Panc1 (cell line): ENCODE data around the gene CACNA2D4. TPM values are rescaled to one million over a fixed set of nuclear protein-coding genes. Genes with fewer than 3 reads are reported as not detected.

Experiments
- ATAC-seq: fragments of 200-7000 bp; cut with Tn5 transposase; 2 replicates; pipeline ENCODE4 v1.9.1; 2020; ENCODE audit warnings: mild to moderate bottlenecking, moderate library complexity
- BruUV-seq: library from RNA; stranded (reverse); fragments of 400-500 nt; replicated peaks from 2 replicates; lab custom pipeline; 2021; lab: Mats Ljungman, UMichigan
- CTCF ChIA-PET: fragments of 300-600 bp; sonication (Branson Sonifier 250); formaldehyde crosslinking; loops from one replicate; lab custom pipeline; 2022; ENCODE audit warnings: antibody characterized with exemption; lab: Charles Lee
- POLR2A ChIA-PET: fragments of 300-600 bp; sonication (Branson Sonifier 250); formaldehyde crosslinking; loops from one replicate; lab custom pipeline; 2022; ENCODE audit warnings: antibody characterized with exemption; lab: Charles Lee
- DNase-seq: peaks from one replicate; pipeline ENCODE4 v3.0.0-alpha.2; 2010; ENCODE audit warnings: low read depth, low spot score
- H3K27ac ChIP-seq: 2 replicates; pipeline ENCODE4 v1.5.1; 2011; ENCODE audit warnings: mild to moderate bottlenecking, low read length, inconsistent platforms
- H3K27me3 ChIP-seq: fragments of 200-500 bp; sonication (Bioruptor generic); 2 replicates; pipeline ENCODE4 v1.6.0; 2014; ENCODE audit warnings: low read length, inconsistent platforms; ENCODE audit not compliant: control insufficient read depth, insufficient read depth
- H3K36me3 ChIP-seq: fragments of 200-500 bp; sonication (Bioruptor generic); 2 replicates; pipeline ENCODE4 v1.5.1; 2014; ENCODE audit warnings: inconsistent platforms, mild to moderate bottlenecking, low read length, moderate library complexity; ENCODE audit not compliant: control insufficient read depth, insufficient read depth
- H3K4me1 ChIP-seq: 2 replicates; pipeline ENCODE4 v1.5.1; 2011; ENCODE audit warnings: inconsistent platforms, mild to moderate bottlenecking, low read length, moderate library complexity; ENCODE audit not compliant: control insufficient read depth, insufficient read depth
- H3K4me3 ChIP-seq, 2 experiments: 2 replicates each; pipeline ENCODE4 v1.5.1; 2011 to 2012; ENCODE audit warnings: low read depth in 2 of 2, low read length in 2 of 2, mild to moderate bottlenecking in 2 of 2, inconsistent platforms in 1 of 2, moderate library complexity in 1 of 2
- H3K9me3 ChIP-seq: fragments of 200-500 bp; sonication (Bioruptor generic); 2 replicates; pipeline ENCODE4 v1.5.1; 2014; ENCODE audit warnings: low read depth, mild to moderate bottlenecking, inconsistent platforms, low read length, moderate library complexity; ENCODE audit not compliant: control insufficient read depth, insufficient read depth
- POLR2AphosphoS5 ChIP-seq: IDR thresholded peaks from 2 replicates; pipeline ENCODE4 v1.6.1; 2012; ENCODE audit warnings: mild to moderate bottlenecking, low read depth, low read length, moderate library complexity
- SIN3A ChIP-seq: IDR thresholded peaks from 2 replicates; pipeline ENCODE4 v1.6.1; 2012; ENCODE audit warnings: low read depth, mild to moderate bottlenecking, low read length, moderate library complexity, borderline replicate concordance; ENCODE audit not compliant: insufficient read depth
- TCF7L2 ChIP-seq: IDR thresholded peaks from 2 replicates; pipeline ENCODE4 v1.6.1; 2011; ENCODE audit warnings: mild to moderate bottlenecking, low read depth, low read length, inconsistent platforms
- in situ Hi-C: cut with HindIII; loops from 2 replicates; pipeline ENCODE4 v1.10.0; 2016; ENCODE audit warnings: low sequenced_read_pairs, low pct_unique_long_range_greater_than_20kb
- intact Hi-C: fragments of 100-400 bp; cut with micrococcal nuclease; formaldehyde crosslinking; loops from one replicate; pipeline ENCODE4 v1.10.0; 2022; ENCODE audit not compliant: unreplicated experiment
- total RNA-seq: library from RNA; stranded (reverse); gene quantifications from one replicate; pipeline ENCODE4 v1.2.1, GENCODE V29; 2021; ENCODE audit not compliant: unreplicated experiment
- TF ChIP-seq, protein P1 (sequence below), 2 experiments: IDR thresholded peaks; 2 replicates each; pipeline ENCODE4 v1.6.1; 2011 to 2012; ENCODE audit warnings: low read depth in 2 of 2, control low read depth in 1 of 2, low read length in 1 of 2, mild to moderate bottlenecking in 1 of 2, moderate library complexity in 1 of 2; ENCODE audit not compliant: insufficient read depth in 1 of 2
- TF ChIP-seq, protein P2 (sequence below): fragments of 450-650 bp; IDR thresholded peaks from 2 replicates; pipeline ENCODE4 v1.5.1; 2017; ENCODE audit warnings: mild to moderate bottlenecking

The CACNA2D4 gene
- total RNA-seq, 1 experiment from 2014 or later: 0.15 TPM

DNA sequence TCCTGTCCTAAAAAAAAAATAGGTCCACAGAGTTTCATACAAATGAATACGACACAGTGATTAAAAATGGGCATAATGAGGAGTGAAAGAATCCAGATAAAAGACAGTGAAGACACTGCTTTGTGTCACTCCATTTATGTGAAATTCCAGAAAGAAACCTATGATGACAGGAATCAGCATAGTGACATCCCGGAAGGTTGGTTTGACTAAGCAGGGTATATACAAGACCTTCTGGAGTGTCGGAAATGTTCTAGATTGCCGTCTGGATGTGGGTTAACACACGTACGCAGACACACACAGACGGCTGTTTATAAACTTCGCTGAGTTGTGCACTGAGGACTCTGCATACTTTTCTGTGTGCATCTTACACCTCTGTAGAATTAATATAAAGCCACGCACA lies 13.2 kb upstream of the CACNA2D4 start:
- TF ChIP-seq TCF7L2 (no peak), SIN3A (no peak), POLR2AphosphoS5 (no peak)
- TF ChIP-seq, protein P1, sequence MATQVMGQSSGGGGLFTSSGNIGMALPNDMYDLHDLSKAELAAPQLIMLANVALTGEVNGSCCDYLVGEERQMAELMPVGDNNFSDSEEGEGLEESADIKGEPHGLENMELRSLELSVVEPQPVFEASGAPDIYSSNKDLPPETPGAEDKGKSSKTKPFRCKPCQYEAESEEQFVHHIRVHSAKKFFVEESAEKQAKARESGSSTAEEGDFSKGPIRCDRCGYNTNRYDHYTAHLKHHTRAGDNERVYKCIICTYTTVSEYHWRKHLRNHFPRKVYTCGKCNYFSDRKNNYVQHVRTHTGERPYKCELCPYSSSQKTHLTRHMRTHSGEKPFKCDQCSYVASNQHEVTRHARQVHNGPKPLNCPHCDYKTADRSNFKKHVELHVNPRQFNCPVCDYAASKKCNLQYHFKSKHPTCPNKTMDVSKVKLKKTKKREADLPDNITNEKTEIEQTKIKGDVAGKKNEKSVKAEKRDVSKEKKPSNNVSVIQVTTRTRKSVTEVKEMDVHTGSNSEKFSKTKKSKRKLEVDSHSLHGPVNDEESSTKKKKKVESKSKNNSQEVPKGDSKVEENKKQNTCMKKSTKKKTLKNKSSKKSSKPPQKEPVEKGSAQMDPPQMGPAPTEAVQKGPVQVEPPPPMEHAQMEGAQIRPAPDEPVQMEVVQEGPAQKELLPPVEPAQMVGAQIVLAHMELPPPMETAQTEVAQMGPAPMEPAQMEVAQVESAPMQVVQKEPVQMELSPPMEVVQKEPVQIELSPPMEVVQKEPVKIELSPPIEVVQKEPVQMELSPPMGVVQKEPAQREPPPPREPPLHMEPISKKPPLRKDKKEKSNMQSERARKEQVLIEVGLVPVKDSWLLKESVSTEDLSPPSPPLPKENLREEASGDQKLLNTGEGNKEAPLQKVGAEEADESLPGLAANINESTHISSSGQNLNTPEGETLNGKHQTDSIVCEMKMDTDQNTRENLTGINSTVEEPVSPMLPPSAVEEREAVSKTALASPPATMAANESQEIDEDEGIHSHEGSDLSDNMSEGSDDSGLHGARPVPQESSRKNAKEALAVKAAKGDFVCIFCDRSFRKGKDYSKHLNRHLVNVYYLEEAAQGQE (IDR thresholded peaks at IDR 0.05; ENCODE audit: insufficient read depth in 1 of 2, low read depth in 2 of 2, low read length in 1 of 2): no peak
- TF ChIP-seq, protein P2, sequence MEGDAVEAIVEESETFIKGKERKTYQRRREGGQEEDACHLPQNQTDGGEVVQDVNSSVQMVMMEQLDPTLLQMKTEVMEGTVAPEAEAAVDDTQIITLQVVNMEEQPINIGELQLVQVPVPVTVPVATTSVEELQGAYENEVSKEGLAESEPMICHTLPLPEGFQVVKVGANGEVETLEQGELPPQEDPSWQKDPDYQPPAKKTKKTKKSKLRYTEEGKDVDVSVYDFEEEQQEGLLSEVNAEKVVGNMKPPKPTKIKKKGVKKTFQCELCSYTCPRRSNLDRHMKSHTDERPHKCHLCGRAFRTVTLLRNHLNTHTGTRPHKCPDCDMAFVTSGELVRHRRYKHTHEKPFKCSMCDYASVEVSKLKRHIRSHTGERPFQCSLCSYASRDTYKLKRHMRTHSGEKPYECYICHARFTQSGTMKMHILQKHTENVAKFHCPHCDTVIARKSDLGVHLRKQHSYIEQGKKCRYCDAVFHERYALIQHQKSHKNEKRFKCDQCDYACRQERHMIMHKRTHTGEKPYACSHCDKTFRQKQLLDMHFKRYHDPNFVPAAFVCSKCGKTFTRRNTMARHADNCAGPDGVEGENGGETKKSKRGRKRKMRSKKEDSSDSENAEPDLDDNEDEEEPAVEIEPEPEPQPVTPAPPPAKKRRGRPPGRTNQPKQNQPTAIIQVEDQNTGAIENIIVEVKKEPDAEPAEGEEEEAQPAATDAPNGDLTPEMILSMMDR: no peak
- no peaks in the 10 kb centered on the region for H3K36me3 ChIP-seq
- peaks cover 3% of the 10 kb centered on the region; the same call in 1 of the 2 replicates for H3K4me1 ChIP-seq
- POLR2A ChIA-PET: no interaction called here
- H3K27ac ChIP-seq: no peak overlapping the region
- CTCF ChIA-PET: no interaction called here
- H3K4me3 ChIP-seq: no peak overlapping the region
- DNase-seq (no peak), ATAC-seq (no peak)
- no peaks in the 10 kb centered on the region for H3K9me3 ChIP-seq
- no TSS peak for BruUV-seq
- intact Hi-C loops: loop anchor here (10.0 kb wide), 1 partner anchor 267 kb away; no protein-coding TSS in a partner anchor
- in situ Hi-C loops: no loop called here
- H3K27me3 ChIP-seq: no peaks in the 10 kb centered on the region

DNA sequence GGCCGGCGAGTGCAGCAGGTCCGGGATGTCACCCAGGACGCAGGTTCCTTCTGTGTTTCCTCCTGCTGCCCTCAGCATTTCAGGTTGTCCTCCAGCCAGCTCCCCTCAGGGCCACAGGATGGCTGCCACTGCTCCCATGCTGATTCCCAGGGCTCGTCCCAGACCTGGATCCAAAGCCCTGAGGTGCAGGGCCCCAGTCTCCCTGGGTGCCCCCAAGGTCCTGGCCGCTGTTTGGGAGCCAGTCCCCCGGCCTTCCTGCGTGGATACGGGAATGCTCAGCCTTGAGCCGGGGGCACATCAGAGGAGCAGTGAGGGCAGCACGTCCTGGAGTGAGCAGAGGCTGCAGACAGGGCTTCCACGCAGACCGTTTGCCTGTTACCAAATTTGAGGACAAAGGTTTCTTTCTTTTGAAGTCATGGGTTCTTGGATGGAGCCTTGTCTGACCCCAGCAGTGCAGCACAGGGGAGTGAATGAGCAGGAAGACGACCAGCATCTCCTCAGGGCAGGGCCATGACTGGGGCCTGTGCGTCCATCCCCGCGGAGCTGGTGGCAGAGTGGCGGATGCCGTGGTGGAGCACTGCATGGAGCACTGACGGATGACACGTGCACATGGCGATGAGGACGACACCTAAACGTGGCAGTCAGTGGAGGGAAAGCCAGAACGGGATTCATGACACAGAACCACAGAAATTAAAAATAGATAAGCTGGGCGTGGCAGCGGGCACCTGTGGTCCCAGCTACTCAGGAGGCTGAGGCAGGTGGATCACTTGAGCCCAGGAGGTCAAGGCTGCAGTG lies 12.5 kb upstream of the CACNA2D4 start:
- BruUV-seq: no TSS peak
- Histone ChIP-seq H3K27ac (no peak overlapping the region), H3K4me3 (no peak overlapping the region), H3K27me3 (no peaks in the 10 kb centered on the region), H3K4me1 (no peaks in the 10 kb centered on the region; the same call in 1 of the 2 replicates), H3K9me3 (no peaks in the 10 kb centered on the region), H3K36me3 (no peaks in the 10 kb centered on the region)
- in situ Hi-C loops (no loop called here), intact Hi-C loops (loop anchor here (10.0 kb wide), 1 partner anchor 266 kb away; no protein-coding TSS in a partner anchor)
- DNase-seq (no peak), ATAC-seq (no peak)
- POLR2A ChIA-PET: no interaction called here
- no peak for TF ChIP-seq POLR2AphosphoS5
- TF ChIP-seq TCF7L2: no peak
- TF ChIP-seq SIN3A: no peak
- TF ChIP-seq, protein P2: no peak
- TF ChIP-seq, protein P1 (IDR thresholded peaks at IDR 0.05; ENCODE audit: insufficient read depth in 1 of 2, low read depth in 2 of 2, low read length in 1 of 2): no peak
- CTCF ChIA-PET: no interaction called here
